WTC11 (cell line): ENCODE results near the gene BRMS1. TPM values are rescaled to one million over a fixed set of nuclear protein-coding genes. Genes with fewer than 3 reads are reported as not detected.

Source experiments
- ATAC-seq: fragments of 200-7000 bp; cut with Tn5 transposase; 2 replicates; pipeline ENCODE4 v1.10.0; 2021; ENCODE audit warnings: mild to moderate bottlenecking, moderate library complexity
- CTCF ChIA-PET: fragments of 300-600 bp; sonication (Branson Sonifier 250); formaldehyde crosslinking; loops from one replicate; lab custom pipeline; 2021; ENCODE audit warnings: antibody characterized with exemption; lab: Charles Lee
- POLR2A ChIA-PET: fragments of 350-600 bp; sonication (Branson Sonifier 250); formaldehyde crosslinking; loops from one replicate; lab custom pipeline; 2021; ENCODE audit warnings: antibody characterized with exemption; lab: Charles Lee
- DNase-seq: peaks from one replicate; pipeline ENCODE4 v3.0.0; 2021; ENCODE audit warnings: low spot score
- H3K27ac Mint-ChIP-seq: 2 replicates; pipeline ENCODE4 v1.8.0; 2021; ENCODE audit warnings: mixed read lengths
- H3K27me3 Mint-ChIP-seq: 2 replicates; pipeline ENCODE4 v1.8.0; 2021; ENCODE audit warnings: low read depth, mild to moderate bottlenecking, moderate library complexity, mixed read lengths
- H3K36me3 Mint-ChIP-seq: 2 replicates; pipeline ENCODE4 v1.8.0; 2021; ENCODE audit warnings: mixed read lengths
- H3K4me1 Mint-ChIP-seq: 2 replicates; pipeline ENCODE4 v1.8.0; 2022; ENCODE audit warnings: mixed read lengths
- H3K4me3 Mint-ChIP-seq: 2 replicates; pipeline ENCODE4 v1.8.0; 2021; ENCODE audit warnings: mild to moderate bottlenecking, moderate library complexity, mixed read lengths
- H3K9me3 Mint-ChIP-seq: 2 replicates; pipeline ENCODE4 v1.8.0; 2021; ENCODE audit warnings: mixed read lengths
- ATF3 ChIP-seq: sonication (generic); formaldehyde crosslinking; conservative IDR thresholded peaks from 2 replicates; pipeline ENCODE4 v1.8.1; 2022; ENCODE audit warnings: mild to moderate bottlenecking, missing genetic modification reagents
- CREB1 ChIP-seq: sonication (generic); formaldehyde crosslinking; IDR thresholded peaks from 2 replicates; pipeline ENCODE4 v1.8.0; 2023; ENCODE audit warnings: mild to moderate bottlenecking, missing genetic modification reagents
- FOXP4 ChIP-seq: sonication (generic); formaldehyde crosslinking; IDR thresholded peaks from 2 replicates; pipeline ENCODE4 v1.8.0; 2022; ENCODE audit warnings: mild to moderate bottlenecking, missing genetic modification reagents
- HMGXB4 ChIP-seq: sonication (generic); formaldehyde crosslinking; IDR thresholded peaks from 2 replicates; pipeline ENCODE4 v1.8.1; 2023; ENCODE audit warnings: mild to moderate bottlenecking, moderate library complexity, missing genetic modification reagents
- JAZF1 ChIP-seq: fragments of 250-450 bp; sonication (Bioruptor Pico); IDR thresholded peaks from 2 replicates; pipeline ENCODE4 v1.9.0; 2021; ENCODE audit warnings: moderate library complexity, mild to moderate bottlenecking, inconsistent platforms
- MAX ChIP-seq: sonication (generic); formaldehyde crosslinking; IDR thresholded peaks from 2 replicates; pipeline ENCODE4 v1.8.0; 2022; ENCODE audit warnings: mild to moderate bottlenecking, missing genetic modification reagents
- MYBL2 ChIP-seq: sonication (generic); formaldehyde crosslinking; IDR thresholded peaks from 2 replicates; pipeline ENCODE4 v1.8.1; 2023; ENCODE audit warnings: mild to moderate bottlenecking, moderate library complexity, missing genetic modification reagents
- NFYB ChIP-seq: sonication (generic); formaldehyde crosslinking; conservative IDR thresholded peaks from 2 replicates; pipeline ENCODE4 v1.8.0; 2022; ENCODE audit warnings: low read depth, missing genetic modification reagents
- NR2C2 ChIP-seq: sonication (generic); formaldehyde crosslinking; IDR thresholded peaks from 2 replicates; pipeline ENCODE4 v1.8.0; 2022; ENCODE audit warnings: mild to moderate bottlenecking, missing genetic modification reagents
- OVOL2 ChIP-seq: fragments of 250-450 bp; sonication (Bioruptor Pico); IDR thresholded peaks from 2 replicates; pipeline ENCODE4 v1.9.0; 2021; ENCODE audit warnings: mild to moderate bottlenecking, borderline replicate concordance
- PREB ChIP-seq: sonication (generic); formaldehyde crosslinking; IDR thresholded peaks from 2 replicates; pipeline ENCODE4 v1.8.1; 2022; ENCODE audit warnings: mild to moderate bottlenecking, missing genetic modification reagents, moderate library complexity, borderline replicate concordance
- ZBTB21 ChIP-seq: sonication (generic); formaldehyde crosslinking; IDR thresholded peaks from 2 replicates; pipeline ENCODE4 v1.8.1; 2023; ENCODE audit warnings: mild to moderate bottlenecking, missing genetic modification reagents, borderline replicate concordance
- ZNF121 ChIP-seq: sonication (generic); formaldehyde crosslinking; IDR thresholded peaks from 2 replicates; pipeline ENCODE4 v1.8.0; 2023; ENCODE audit warnings: missing genetic modification reagents
- ZNF138 ChIP-seq: sonication (generic); formaldehyde crosslinking; conservative IDR thresholded peaks from 2 replicates; pipeline ENCODE4 v1.8.1; 2022; ENCODE audit warnings: mild to moderate bottlenecking, moderate library complexity, missing genetic modification reagents
- ZNF219 ChIP-seq: sonication (generic); formaldehyde crosslinking; IDR thresholded peaks from 2 replicates; pipeline ENCODE4 v1.8.0; 2023; ENCODE audit warnings: missing genetic modification reagents, mild to moderate bottlenecking, borderline replicate concordance
- ZNF317 ChIP-seq: sonication (generic); formaldehyde crosslinking; IDR thresholded peaks from 2 replicates; pipeline ENCODE4 v1.8.1; 2023; ENCODE audit warnings: low read depth, mild to moderate bottlenecking, moderate library complexity, missing genetic modification reagents, borderline replicate concordance
- total RNA-seq: library from RNA; stranded (reverse); gene quantifications from 3 replicates; pipeline ENCODE4 v1.2.3, GENCODE V29; 2021
- TF ChIP-seq, protein P1 (sequence below): fragments of 200-600 bp; IDR thresholded peaks from 2 replicates; pipeline ENCODE4 v1.8.0; 2022; ENCODE audit warnings: antibody characterized with exemption
- TF ChIP-seq, protein P2 (sequence below): fragments of 250-450 bp; sonication (Bioruptor Pico); IDR thresholded peaks from 2 replicates; pipeline ENCODE4 v1.9.0; 2021; ENCODE audit warnings: mild to moderate bottlenecking, borderline replicate concordance
- TF ChIP-seq, protein P3 (sequence below): sonication (generic); formaldehyde crosslinking; IDR thresholded peaks from 2 replicates; pipeline ENCODE4 v1.8.0; 2023; ENCODE audit warnings: mild to moderate bottlenecking, missing genetic modification reagents

Gene BRMS1
- total RNA-seq, 1 experiment from 2014 or later, result 44.5 TPM

- TF ChIP-seq NR2C2 (CRISPR knock-in tag) (no peak), JAZF1 (no peak), ATF3 (CRISPR knock-in tag) (no peak), NFYB (CRISPR knock-in tag) (no peak), CREB1 (no peak)
- TF ChIP-seq, protein P1, sequence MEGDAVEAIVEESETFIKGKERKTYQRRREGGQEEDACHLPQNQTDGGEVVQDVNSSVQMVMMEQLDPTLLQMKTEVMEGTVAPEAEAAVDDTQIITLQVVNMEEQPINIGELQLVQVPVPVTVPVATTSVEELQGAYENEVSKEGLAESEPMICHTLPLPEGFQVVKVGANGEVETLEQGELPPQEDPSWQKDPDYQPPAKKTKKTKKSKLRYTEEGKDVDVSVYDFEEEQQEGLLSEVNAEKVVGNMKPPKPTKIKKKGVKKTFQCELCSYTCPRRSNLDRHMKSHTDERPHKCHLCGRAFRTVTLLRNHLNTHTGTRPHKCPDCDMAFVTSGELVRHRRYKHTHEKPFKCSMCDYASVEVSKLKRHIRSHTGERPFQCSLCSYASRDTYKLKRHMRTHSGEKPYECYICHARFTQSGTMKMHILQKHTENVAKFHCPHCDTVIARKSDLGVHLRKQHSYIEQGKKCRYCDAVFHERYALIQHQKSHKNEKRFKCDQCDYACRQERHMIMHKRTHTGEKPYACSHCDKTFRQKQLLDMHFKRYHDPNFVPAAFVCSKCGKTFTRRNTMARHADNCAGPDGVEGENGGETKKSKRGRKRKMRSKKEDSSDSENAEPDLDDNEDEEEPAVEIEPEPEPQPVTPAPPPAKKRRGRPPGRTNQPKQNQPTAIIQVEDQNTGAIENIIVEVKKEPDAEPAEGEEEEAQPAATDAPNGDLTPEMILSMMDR, result no peak
- TF ChIP-seq, protein P2, sequence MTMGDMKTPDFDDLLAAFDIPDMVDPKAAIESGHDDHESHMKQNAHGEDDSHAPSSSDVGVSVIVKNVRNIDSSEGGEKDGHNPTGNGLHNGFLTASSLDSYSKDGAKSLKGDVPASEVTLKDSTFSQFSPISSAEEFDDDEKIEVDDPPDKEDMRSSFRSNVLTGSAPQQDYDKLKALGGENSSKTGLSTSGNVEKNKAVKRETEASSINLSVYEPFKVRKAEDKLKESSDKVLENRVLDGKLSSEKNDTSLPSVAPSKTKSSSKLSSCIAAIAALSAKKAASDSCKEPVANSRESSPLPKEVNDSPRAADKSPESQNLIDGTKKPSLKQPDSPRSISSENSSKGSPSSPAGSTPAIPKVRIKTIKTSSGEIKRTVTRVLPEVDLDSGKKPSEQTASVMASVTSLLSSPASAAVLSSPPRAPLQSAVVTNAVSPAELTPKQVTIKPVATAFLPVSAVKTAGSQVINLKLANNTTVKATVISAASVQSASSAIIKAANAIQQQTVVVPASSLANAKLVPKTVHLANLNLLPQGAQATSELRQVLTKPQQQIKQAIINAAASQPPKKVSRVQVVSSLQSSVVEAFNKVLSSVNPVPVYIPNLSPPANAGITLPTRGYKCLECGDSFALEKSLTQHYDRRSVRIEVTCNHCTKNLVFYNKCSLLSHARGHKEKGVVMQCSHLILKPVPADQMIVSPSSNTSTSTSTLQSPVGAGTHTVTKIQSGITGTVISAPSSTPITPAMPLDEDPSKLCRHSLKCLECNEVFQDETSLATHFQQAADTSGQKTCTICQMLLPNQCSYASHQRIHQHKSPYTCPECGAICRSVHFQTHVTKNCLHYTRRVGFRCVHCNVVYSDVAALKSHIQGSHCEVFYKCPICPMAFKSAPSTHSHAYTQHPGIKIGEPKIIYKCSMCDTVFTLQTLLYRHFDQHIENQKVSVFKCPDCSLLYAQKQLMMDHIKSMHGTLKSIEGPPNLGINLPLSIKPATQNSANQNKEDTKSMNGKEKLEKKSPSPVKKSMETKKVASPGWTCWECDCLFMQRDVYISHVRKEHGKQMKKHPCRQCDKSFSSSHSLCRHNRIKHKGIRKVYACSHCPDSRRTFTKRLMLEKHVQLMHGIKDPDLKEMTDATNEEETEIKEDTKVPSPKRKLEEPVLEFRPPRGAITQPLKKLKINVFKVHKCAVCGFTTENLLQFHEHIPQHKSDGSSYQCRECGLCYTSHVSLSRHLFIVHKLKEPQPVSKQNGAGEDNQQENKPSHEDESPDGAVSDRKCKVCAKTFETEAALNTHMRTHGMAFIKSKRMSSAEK (CRISPR knock-in tag), result no peak
- TF ChIP-seq, all 79 proteins: peak for 0
Measured at GRCh38 chr11:66334605-66335442, 10.1 kb downstream of the BRMS1 start (continued).

DNA sequence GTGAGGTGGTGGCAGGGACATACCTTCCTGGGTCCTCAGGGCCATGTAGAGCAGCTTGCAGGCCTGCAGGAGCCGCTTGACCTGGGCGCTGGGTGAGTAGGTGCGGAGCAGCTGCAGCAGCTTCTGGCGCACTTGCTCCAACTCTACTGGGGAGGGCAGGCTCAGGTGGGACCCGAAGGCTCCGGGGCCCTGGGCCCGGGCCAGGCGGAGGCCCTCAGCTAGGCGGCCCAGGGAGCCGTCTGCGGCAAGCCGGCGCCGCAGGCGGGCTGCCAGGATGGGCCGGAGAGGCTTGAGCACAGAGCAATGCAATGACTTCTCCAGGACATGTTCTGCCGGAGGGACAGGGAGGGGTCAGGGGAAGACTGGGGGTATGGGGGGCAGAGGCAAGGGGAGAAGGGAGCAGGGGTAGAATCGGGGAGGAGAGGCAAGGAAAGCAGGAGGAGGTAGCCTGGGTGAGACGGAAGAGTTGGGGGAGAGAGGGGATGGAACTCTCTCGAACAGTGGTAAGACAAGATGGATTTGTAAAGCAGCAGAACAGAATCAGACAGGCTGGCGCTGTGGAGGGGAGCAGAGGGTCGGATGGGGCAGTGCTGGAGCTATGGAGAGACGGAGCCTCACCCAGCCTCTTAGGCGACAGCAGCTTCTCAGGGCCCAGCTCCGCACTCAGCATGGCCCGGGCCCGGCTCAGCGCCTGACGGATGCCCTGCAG is 10.9 kb downstream of the BRMS1 start:
- no peaks in the 10 kb centered on the region for H3K9me3 Mint-ChIP-seq
- ChIA-PET POLR2A (interaction anchor here (0.8 to 2.5 kb wide), 4 partner anchors 16 to 23 kb away, joined by 5 to 20 read pairs (median 8); partner anchors contain the start of gene CD248), CTCF (interaction anchor here (0.6 to 8.7 kb wide), 7 partner anchors 12 to 55 kb away, joined by 3 to 319 read pairs (median 7); partner anchors contain the start of gene CD248)
- H3K27me3 Mint-ChIP-seq, result no peaks in the 10 kb centered on the region
- ATAC-seq (no peak), DNase-seq (no peak)
- H3K36me3 Mint-ChIP-seq, result no peaks in the 10 kb centered on the region
- no peak overlapping the region for H3K27ac Mint-ChIP-seq
- H3K4me3 Mint-ChIP-seq, result no peak overlapping the region
- H3K4me1 Mint-ChIP-seq, result peaks cover 16% of the 10 kb centered on the region
- no peak for TF ChIP-seq ZNF138 (CRISPR knock-in tag)
- no peak for TF ChIP-seq PREB (CRISPR knock-in tag)
- TF ChIP-seq ZNF219 (CRISPR knock-in tag), result no peak
- TF ChIP-seq FOXP4 (CRISPR knock-in tag), result no peak
- TF ChIP-seq MYBL2 (CRISPR knock-in tag), result no peak
- no peak for TF ChIP-seq ZNF317 (CRISPR knock-in tag)
- TF ChIP-seq NFYB (CRISPR knock-in tag), result no peak
- no peak for TF ChIP-seq HMGXB4
- no peak for TF ChIP-seq ZBTB21
- TF ChIP-seq OVOL2, result no peak
- TF ChIP-seq, protein P3, sequence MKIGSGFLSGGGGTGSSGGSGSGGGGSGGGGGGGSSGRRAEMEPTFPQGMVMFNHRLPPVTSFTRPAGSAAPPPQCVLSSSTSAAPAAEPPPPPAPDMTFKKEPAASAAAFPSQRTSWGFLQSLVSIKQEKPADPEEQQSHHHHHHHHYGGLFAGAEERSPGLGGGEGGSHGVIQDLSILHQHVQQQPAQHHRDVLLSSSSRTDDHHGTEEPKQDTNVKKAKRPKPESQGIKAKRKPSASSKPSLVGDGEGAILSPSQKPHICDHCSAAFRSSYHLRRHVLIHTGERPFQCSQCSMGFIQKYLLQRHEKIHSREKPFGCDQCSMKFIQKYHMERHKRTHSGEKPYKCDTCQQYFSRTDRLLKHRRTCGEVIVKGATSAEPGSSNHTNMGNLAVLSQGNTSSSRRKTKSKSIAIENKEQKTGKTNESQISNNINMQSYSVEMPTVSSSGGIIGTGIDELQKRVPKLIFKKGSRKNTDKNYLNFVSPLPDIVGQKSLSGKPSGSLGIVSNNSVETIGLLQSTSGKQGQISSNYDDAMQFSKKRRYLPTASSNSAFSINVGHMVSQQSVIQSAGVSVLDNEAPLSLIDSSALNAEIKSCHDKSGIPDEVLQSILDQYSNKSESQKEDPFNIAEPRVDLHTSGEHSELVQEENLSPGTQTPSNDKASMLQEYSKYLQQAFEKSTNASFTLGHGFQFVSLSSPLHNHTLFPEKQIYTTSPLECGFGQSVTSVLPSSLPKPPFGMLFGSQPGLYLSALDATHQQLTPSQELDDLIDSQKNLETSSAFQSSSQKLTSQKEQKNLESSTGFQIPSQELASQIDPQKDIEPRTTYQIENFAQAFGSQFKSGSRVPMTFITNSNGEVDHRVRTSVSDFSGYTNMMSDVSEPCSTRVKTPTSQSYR (CRISPR knock-in tag), result no peak
- TF ChIP-seq MAX (CRISPR knock-in tag), result no peak
- TF ChIP-seq ZNF121 (CRISPR knock-in tag), result no peak
